Large intestine (tissue), 3 donors: ENCODE measurements around the gene OXNAD1. TPM values are rescaled to one million over a fixed set of nuclear protein-coding genes. Genes with fewer than 3 reads are reported as not detected.

ENCODE experiments used
- DNase-seq, 2 donors: peaks; one replicate each; pipeline versions ENCODE4 v3.0.0 to v3.0.0-alpha.2; 2013
- H3K27ac ChIP-seq: one replicate; pipeline ENCODE4 v1.5.1; 2013; ENCODE audit warnings: low read length
- H3K27me3 ChIP-seq: 2 replicates; pipeline ENCODE4 v1.6.1; 2013; ENCODE audit warnings: low read length; ENCODE audit not compliant: control insufficient read depth, insufficient read depth
- H3K36me3 ChIP-seq: 2 replicates; pipeline ENCODE4 v1.6.1; 2013; ENCODE audit warnings: low read length; ENCODE audit not compliant: control insufficient read depth, insufficient read depth
- H3K4me1 ChIP-seq: one replicate; pipeline ENCODE4 v1.6.1; 2013; ENCODE audit warnings: low read length; ENCODE audit not compliant: control insufficient read depth, insufficient read depth
- H3K4me3 ChIP-seq: one replicate; pipeline ENCODE4 v1.5.1; 2013; ENCODE audit warnings: low read length
- H3K9me3 ChIP-seq: one replicate; pipeline ENCODE4 v1.6.1; 2013; ENCODE audit warnings: mild to moderate bottlenecking, low read depth, low read length, moderate library complexity; ENCODE audit not compliant: control insufficient read depth
- WGBS: methylation state at CpG from one replicate; pipeline ENCODE4 v1.1.5; 2013; ENCODE audit warnings: low lambda C conversion rate; ENCODE audit not compliant: insufficient coverage; 5-methylcytosine and 5-hydroxymethylcytosine counted together
- polyA plus RNA-seq: library from polyadenylated mRNA; unstranded; fragments of 120-200 nt; gene quantifications from one replicate; pipeline ENCODE4 v1.2.1, GENCODE V29; 2013

Gene OXNAD1
- polyA plus RNA-seq, 1 donor, result 20.3 TPM

DNA sequence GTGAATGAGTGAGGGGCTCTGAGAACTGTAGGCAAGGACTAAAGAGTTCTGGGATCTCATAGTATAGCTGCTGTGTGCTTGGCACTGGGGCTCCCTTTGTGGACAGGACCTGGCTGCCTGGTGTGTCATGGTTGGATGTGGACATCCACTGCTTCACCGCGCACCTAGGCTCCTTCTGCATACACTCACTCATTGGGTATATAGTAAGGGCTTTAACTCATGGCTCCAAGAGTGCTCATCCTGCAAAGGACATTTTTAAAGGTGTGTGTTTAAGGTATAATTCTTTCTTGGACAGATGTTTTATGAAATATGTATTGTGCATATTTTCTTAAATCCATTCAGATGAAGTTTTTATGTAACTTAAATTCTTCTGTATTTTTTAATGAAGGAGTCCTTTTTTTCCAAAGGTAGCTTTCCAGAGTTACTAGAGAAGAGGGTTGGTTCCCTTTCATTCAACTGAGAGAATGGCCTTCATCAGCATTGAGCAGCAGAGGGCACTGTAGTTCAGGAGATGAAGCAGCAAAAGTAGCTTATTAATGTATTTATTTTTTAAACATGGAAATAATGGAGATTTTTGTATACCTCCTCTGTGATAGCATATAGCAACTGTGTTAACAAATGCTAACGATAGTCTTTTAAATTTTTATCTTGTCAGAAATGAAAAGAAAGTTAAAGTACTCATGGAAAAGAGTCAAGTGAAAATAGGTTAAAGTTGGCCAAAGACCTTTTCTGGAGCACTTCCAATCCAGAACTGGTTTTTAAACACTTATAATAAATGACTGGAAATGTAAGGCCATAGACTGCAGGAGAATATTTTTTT lies 25.2 kb downstream of the OXNAD1 start:
- no peaks in the 10 kb centered on the region for H3K27me3 ChIP-seq
- peaks cover 39% of the 10 kb centered on the region for H3K36me3 ChIP-seq
- no peaks in the 10 kb centered on the region for H3K9me3 ChIP-seq
- no peak for DNase-seq
- no peak overlapping the region for H3K4me3 ChIP-seq
- WGBS, result 71% methylated on average over 1 of the region's 3 CpGs
- no peak overlapping the region for H3K27ac ChIP-seq
- no peaks in the 10 kb centered on the region for H3K4me1 ChIP-seq

DNA sequence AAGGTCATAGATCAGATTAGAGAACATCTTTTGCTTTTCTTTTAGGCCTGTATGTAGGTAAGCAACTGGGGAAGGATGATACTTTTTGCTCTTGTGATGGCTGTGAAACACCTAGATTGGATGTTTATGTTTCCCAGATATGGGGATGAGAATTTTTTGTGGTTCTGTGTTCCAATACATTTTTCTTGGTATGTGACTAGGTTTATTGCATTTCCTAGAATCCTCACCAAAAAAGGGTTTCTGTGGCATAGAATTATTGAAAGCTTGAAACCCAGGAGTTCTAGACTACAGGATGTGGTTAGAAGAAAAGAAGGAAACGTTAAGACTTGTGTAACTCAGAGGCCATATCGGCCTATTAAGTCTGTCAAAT lies 25.8 kb downstream of the OXNAD1 start:
- Histone ChIP-seq H3K36me3 (peaks cover 41% of the 10 kb centered on the region), H3K27ac (no peak overlapping the region), H3K4me1 (no peaks in the 10 kb centered on the region), H3K9me3 (no peaks in the 10 kb centered on the region), H3K4me3 (no peak overlapping the region), H3K27me3 (no peaks in the 10 kb centered on the region)
- no CpG with 5 or more reads among the region's 2 CpGs for whole genome bisulfite sequencing
- DNase-seq, result no peak

DNA sequence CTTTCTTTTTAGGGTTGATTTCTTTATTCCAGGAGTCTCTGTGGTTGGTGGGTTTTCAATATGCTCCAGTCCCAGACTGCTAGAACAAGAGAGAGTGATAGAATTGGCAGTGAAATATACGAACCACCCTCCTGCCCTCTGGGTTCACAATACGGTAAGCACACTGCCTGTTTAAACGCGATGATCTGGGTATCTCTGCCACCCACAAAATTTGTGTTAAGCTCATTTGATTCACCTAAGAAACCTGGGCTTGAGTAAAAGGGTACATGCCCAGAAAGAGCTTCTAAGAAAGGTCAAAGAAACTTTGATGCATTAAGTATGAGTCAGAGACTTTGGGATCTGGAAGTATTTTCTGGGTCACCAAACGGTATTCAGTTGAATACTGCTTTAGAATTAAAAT lies 29.8 kb downstream of the OXNAD1 start:
- no peaks in the 10 kb centered on the region for H3K27me3 ChIP-seq
- no peak overlapping the region for H3K27ac ChIP-seq
- H3K36me3 ChIP-seq, result peaks cover 25% of the 10 kb centered on the region
- no peaks in the 10 kb centered on the region for H3K4me1 ChIP-seq
- H3K4me3 ChIP-seq, result no peak overlapping the region
- no peaks in the 10 kb centered on the region for H3K9me3 ChIP-seq
- WGBS, result no CpG with 5 or more reads among the region's 5 CpGs
- no peak for DNase-seq

DNA sequence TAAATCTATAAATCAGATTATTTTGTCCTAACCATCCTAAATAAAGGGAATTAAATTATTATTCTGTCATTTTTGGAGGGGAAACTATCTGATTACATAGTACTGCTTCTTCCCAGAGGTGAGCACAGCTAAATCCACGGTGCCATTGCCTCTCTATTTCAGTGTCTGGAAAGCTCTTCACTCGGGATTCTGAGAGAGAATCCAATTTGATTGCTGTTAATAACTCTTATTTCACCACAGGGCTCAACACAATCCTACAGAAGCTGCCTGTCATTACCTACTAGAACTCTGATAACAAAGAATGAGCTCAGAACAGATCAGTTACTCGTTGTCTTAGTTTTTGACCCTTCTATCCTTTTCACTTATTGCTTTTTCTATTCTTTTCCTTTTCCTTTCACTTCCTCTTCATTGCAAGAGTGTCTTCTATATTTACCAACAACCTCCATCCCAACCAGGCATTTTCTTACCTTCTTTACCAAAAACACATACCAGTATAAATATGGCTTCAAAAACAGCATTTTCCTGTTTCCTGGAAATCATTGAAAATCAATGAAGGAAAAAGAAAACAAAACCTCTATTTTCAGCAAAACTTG lies 30.4 kb downstream of the OXNAD1 start:
- Histone ChIP-seq H3K4me3 (no peak overlapping the region), H3K9me3 (no peaks in the 10 kb centered on the region), H3K36me3 (peaks cover 26% of the 10 kb centered on the region), H3K4me1 (no peaks in the 10 kb centered on the region), H3K27ac (no peak overlapping the region), H3K27me3 (no peaks in the 10 kb centered on the region)
- no peak for DNase-seq
- 89% methylated on average over 3 of the region's 3 CpGs for WGBS

DNA sequence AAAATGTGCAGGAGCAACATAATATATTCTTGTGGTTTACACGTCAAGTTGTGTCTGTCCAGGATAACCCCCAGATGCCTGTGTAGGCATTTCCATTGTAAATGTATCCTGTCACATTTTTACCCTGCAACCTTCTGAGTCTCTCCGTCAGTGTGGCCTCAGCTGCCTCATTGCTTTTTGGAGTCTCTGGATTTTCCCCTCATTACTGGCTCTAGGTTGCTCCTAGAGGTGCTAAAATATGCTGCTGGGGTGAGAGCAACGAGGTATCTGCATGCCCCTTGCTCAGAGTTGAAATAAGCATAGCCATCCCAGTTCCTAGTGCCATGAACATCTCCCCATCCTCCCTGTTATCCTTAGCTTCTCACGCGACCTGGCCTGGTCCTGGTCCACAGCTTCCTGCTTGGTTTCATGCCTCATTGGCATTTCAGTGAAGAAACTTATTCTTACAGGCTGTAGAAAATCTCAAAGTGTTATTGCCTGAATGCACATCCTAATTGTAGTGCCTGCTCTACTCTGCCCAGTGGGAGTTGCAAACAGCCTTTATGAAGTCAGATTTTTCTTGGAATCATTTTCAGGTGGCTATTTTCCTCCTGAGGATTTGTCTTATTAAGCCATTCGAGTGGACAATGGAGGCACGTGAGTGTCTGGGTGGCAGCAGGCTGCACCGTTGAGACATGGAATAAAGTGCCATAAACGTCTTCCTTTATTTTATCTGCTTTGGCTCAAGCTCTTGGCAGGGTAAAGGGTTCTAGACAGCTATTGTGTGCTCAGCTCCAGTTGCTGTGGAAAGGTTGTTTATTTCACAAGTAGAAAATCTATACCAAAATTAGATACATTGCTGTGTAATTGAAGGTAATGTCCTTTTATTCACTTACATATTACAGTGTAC lies 33.2 kb downstream of the OXNAD1 start:
- H3K27ac ChIP-seq, result no peak overlapping the region
- WGBS, result 83% methylated on average over 1 of the region's 9 CpGs
- no peaks in the 10 kb centered on the region for H3K4me1 ChIP-seq
- no peaks in the 10 kb centered on the region for H3K27me3 ChIP-seq
- DNase-seq, result no peak
- no peaks in the 10 kb centered on the region for H3K9me3 ChIP-seq
- H3K36me3 ChIP-seq, result peaks cover 36% of the 10 kb centered on the region
- no peak overlapping the region for H3K4me3 ChIP-seq

DNA sequence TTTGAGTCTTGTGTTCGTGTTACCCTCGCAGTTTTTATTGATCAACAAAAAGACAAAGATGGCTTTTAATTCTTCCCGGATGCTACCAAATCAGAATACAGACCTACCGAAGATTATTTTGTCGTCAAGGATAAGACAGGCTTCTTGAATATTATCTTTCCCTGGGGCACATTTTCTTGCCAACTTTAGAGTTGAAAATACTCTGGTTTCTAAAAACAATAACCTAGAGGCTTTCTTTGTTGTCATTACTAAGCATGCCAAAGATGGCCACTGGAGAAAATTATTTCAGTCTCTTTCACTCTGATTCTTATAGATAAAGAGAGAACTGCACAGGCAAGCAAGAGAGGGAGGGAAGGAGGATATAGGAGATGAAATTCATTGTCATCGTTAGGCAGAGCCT lies 33.9 kb downstream of the OXNAD1 start:
- no peak for DNase-seq
- no peaks in the 10 kb centered on the region for H3K4me1 ChIP-seq
- no peaks in the 10 kb centered on the region for H3K27me3 ChIP-seq
- no peak overlapping the region for H3K4me3 ChIP-seq
- H3K9me3 ChIP-seq, result no peaks in the 10 kb centered on the region
- no peak overlapping the region for H3K27ac ChIP-seq
- peaks cover 36% of the 10 kb centered on the region for H3K36me3 ChIP-seq
- 100% methylated on average over 6 of the region's 6 CpGs for WGBS

DNA sequence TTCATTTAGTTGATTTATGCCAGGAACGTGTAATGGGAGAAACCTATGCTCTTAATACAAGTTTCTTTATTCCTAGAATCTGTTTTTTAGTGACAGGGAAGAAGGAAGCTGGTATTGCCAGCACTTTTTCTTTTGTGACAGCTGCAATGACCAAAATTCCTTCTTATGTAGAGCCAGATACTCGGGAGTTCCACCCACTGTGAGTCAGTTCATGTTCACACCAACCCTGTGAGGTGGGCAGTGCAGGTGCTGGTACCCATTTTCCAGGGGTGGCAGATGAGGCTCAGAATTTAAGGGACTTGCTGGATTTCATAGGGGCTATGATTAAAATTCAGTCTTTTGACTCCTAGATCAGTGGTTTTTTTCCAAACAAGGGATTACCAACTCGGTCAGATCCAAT lies 34.7 kb downstream of the OXNAD1 start:
- no CpG with 5 or more reads among the region's 3 CpGs for WGBS
- no peaks in the 10 kb centered on the region for H3K27me3 ChIP-seq
- no peaks in the 10 kb centered on the region for H3K9me3 ChIP-seq
- H3K4me1 ChIP-seq, result no peaks in the 10 kb centered on the region
- no peak for DNase-seq
- H3K4me3 ChIP-seq, result no peak overlapping the region
- peaks cover 42% of the 10 kb centered on the region for H3K36me3 ChIP-seq
- no peak overlapping the region for H3K27ac ChIP-seq

DNA sequence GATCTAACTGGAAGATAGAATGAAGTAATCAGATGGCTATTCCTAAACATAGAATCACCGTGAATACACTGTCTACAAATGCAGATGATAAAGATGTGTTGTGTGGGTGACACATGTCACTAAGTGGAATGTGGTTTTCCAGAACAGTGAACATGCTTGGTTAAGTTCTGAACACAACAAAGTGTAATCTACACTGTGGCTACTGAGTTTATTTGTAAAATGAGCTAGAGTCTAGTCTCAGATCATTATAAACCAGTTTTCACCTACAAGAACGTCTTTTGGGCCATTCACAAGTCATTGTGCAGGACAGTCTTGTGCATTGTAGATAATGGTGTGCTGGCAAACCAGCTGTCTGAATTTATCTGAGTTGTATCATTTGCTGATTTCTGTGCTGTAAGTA lies 35.3 kb downstream of the OXNAD1 start:
- Histone ChIP-seq H3K9me3 (no peaks in the 10 kb centered on the region), H3K27me3 (no peaks in the 10 kb centered on the region), H3K27ac (no peak overlapping the region), H3K36me3 (peaks cover 45% of the 10 kb centered on the region), H3K4me1 (no peaks in the 10 kb centered on the region), H3K4me3 (no peak overlapping the region)
- WGBS, result no CpG with 5 or more reads among the region's 2 CpGs
- no peak for DNase-seq

DNA sequence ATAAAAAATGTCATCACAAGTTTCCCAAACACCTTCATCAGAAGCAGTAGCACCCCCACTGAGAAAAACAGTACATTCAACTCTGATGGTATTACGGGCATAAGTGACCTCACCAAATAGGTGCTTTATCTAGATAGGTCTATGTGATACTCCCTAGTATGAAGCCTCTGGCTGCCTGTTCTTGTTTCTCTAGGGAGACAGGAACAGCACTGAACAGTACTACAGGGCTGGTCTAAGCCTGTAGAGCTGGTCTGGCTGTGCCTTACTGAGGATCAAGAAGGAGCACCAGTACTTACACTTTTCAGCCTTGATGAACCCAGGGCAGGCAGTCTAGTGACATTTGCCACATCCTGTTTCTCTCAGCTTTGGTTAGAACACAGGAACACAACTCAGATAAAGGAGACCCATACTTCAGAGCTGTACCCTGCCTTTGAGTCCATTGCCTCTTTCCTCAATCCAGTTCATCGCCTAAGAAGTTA lies 35.9 kb downstream of the OXNAD1 start:
- Histone ChIP-seq H3K9me3 (no peaks in the 10 kb centered on the region), H3K36me3 (peaks cover 43% of the 10 kb centered on the region), H3K27ac (no peak overlapping the region), H3K4me3 (no peak overlapping the region), H3K4me1 (no peaks in the 10 kb centered on the region), H3K27me3 (no peaks in the 10 kb centered on the region)
- WGBS, result no CpG with 5 or more reads among the region's 2 CpGs
- DNase-seq, result no peak

DNA sequence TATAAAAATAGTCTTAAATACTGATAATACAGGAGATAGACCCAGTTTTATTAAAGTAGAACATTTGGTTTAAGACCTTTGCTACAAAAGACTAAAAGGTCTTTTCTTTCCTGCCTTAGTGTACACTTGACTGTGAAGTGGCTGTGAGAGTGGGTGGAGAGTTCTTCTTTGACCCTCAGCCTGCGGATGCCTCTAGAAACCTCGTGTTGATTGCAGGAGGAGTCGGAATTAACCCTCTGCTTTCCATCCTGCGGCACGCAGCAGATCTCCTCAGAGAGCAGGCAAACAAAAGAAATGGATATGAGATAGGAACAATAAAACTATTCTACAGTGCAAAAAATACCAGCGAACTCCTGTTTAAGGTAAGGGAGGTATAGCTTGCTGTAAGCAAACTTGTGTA lies 36.5 kb downstream of the OXNAD1 start:
- Histone ChIP-seq H3K27me3 (no peaks in the 10 kb centered on the region), H3K9me3 (no peaks in the 10 kb centered on the region), H3K4me1 (no peaks in the 10 kb centered on the region), H3K36me3 (peaks cover 46% of the 10 kb centered on the region), H3K4me3 (no peak overlapping the region), H3K27ac (no peak overlapping the region)
- WGBS, result 80% methylated on average over 1 of the region's 6 CpGs
- no peak for DNase-seq
